HepG2 (cell line): ENCODE results near the gene MAFF. TPM values are rescaled to one million over a fixed set of nuclear protein-coding genes. Genes with fewer than 3 reads are reported as not detected.

Experiments
- AKNA ChIP-seq: sonication (generic); formaldehyde crosslinking; IDR thresholded peaks from 2 replicates; pipeline ENCODE4 v1.4.0; 2020; ENCODE audit warnings: missing genetic modification reagents, borderline replicate concordance
- ATF7-NPFF ChIP-seq: sonication (generic); formaldehyde crosslinking; IDR thresholded peaks from 2 replicates; pipeline ENCODE4 v1.8.1; 2023; ENCODE audit warnings: mild to moderate bottlenecking, low read depth, missing genetic modification reagents, moderate library complexity
- BRD4 ChIP-seq: sonication (generic); formaldehyde crosslinking; IDR thresholded peaks from 2 replicates; pipeline ENCODE4 v1.4.0; 2020; ENCODE audit warnings: missing genetic modification reagents
- EZH2 ChIP-seq: conservative IDR thresholded peaks from 2 replicates; pipeline ENCODE4 v1.6.1; 2012; ENCODE audit warnings: mild to moderate bottlenecking, low read depth, low read length, moderate library complexity
- GABPB1 ChIP-seq: IDR thresholded peaks from 2 replicates; pipeline ENCODE4 v1.6.1; 2016; ENCODE audit warnings: mild to moderate bottlenecking, missing genetic modification reagents, moderate library complexity, missing compliant biosample characterization
- HDAC6 ChIP-seq: fragments of 200-600 bp; sonication (generic); IDR thresholded peaks from 2 replicates; pipeline ENCODE4 v1.7.0; 2017; ENCODE audit warnings: mild to moderate bottlenecking, antibody characterized with exemption, low read length, low read depth
- HIC2 ChIP-seq: sonication (generic); formaldehyde crosslinking; IDR thresholded peaks from 2 replicates; pipeline ENCODE4 v1.9.0; 2022; ENCODE audit warnings: low read depth, missing genetic modification reagents
- JDP2 ChIP-seq: sonication (generic); formaldehyde crosslinking; IDR thresholded peaks from 2 replicates; pipeline ENCODE4 v1.8.1; 2022; ENCODE audit warnings: missing genetic modification reagents, borderline replicate concordance
- KLF9 ChIP-seq: IDR thresholded peaks from 2 replicates; pipeline ENCODE4 v1.6.1; 2016; ENCODE audit warnings: low read depth
- LCORL ChIP-seq, 2 experiments: fragments of 450-650 bp in 1 of 2; sonication (generic) in 1 of 2; formaldehyde crosslinking in 1 of 2; IDR thresholded peaks; 2 replicates each; pipeline versions ENCODE4 v1.5.0 to v1.6.1; 2017 to 2020; ENCODE audit warnings: antibody characterized with exemption in 1 of 2, missing genetic modification reagents in 1 of 2
- MAF1 ChIP-seq: sonication (generic); formaldehyde crosslinking; IDR thresholded peaks from 2 replicates; pipeline ENCODE4 v1.5.0; 2020; ENCODE audit warnings: missing genetic modification reagents, borderline replicate concordance
- MYPOP ChIP-seq: sonication (generic); formaldehyde crosslinking; IDR thresholded peaks from 2 replicates; pipeline ENCODE4 v1.8.1; 2023; ENCODE audit warnings: mild to moderate bottlenecking, moderate library complexity, missing genetic modification reagents
- THAP11 ChIP-seq: IDR thresholded peaks from 2 replicates; pipeline ENCODE4 v1.6.1; 2016; ENCODE audit warnings: missing biosample characterization, missing genetic modification reagents
- ZBTB7B ChIP-seq: sonication (generic); formaldehyde crosslinking; IDR thresholded peaks from 2 replicates; pipeline ENCODE4 v1.4.0; 2020; ENCODE audit warnings: missing genetic modification reagents
- ZEB1 ChIP-seq: IDR thresholded peaks from 2 replicates; pipeline ENCODE4 v1.6.1; 2012; ENCODE audit warnings: mild to moderate bottlenecking, low read depth, inconsistent platforms; ENCODE audit not compliant: insufficient replicate concordance
- ZFP36L2 ChIP-seq: sonication (generic); formaldehyde crosslinking; IDR thresholded peaks from 2 replicates; pipeline ENCODE4 v1.4.0; 2020; ENCODE audit warnings: missing genetic modification reagents
- ZNF205 ChIP-seq: IDR thresholded peaks from 2 replicates; pipeline ENCODE4 v1.6.1; 2018; ENCODE audit warnings: missing biosample characterization, missing genetic modification reagents
- ZNF430 ChIP-seq: sonication (generic); formaldehyde crosslinking; IDR thresholded peaks from 2 replicates; pipeline ENCODE4 v1.9.0; 2021; ENCODE audit warnings: mild to moderate bottlenecking, missing genetic modification reagents
- ZNF513 ChIP-seq: sonication (generic); formaldehyde crosslinking; conservative IDR thresholded peaks from 2 replicates; pipeline ENCODE4 v1.5.0; 2020; ENCODE audit warnings: missing genetic modification reagents
- polyA plus RNA-seq, 8 experiments: library from polyadenylated mRNA; depleted of rRNA in 3 of 8; stranded (reverse) in 7 of 8; unstranded in 1 of 8; fragments of >200 nt; fragmentation: Illumina TruSeq in 4 of 8; extraction: Trizol in 4 of 8; gene quantifications; 2 replicates each; pipeline versions ENCODE4 v1.2.1 to v1.2.3, GENCODE V29; 2011 to 2016; ENCODE audit warnings: low read depth in 4 of 8, missing spikeins in 1 of 8, mixed read lengths in 1 of 8; ENCODE audit not compliant: insufficient read depth in 1 of 8
- total RNA-seq, 5 experiments: library from RNA; depleted of rRNA; stranded (reverse); fragments of >200 nt; fragmentation: Illumina TruSeq; extraction: Trizol; gene quantifications; 2 replicates each; pipeline ENCODE4 v1.2.3, GENCODE V29; 2016; ENCODE audit warnings: low read depth in 1 of 5

MAFF gene
- total and polyA plus RNA-seq, 2 of the 13 experiments (the other 11 are each of a cell fraction or from before 2014, with no cell fraction given), result 5.4 to 14.3 TPM

GRCh38 chr22:38260761-38261681 is 59.2 kb downstream of the MAFF start (continued):
- TF ChIP-seq HIC2 (CRISPR knock-in tag) (no peak), AKNA (CRISPR knock-in tag) (no peak), ZBTB7B (peak; percentile 58; the same call in 1 of the 2 replicates), ZNF205 (CRISPR knock-in tag) (no peak), MAF1 (CRISPR knock-in tag) (no peak), ZNF430 (CRISPR knock-in tag) (no peak), LCORL (IDR thresholded peaks at IDR 0.05) (no peak), LCORL (CRISPR knock-in tag; IDR thresholded peaks at IDR 0.05) (no peak; the same call in 1 of the 2 replicates), HDAC6 (no peak), ZNF513 (no peak), BRD4 (CRISPR knock-in tag) (no peak), ZFP36L2 (CRISPR knock-in tag) (no peak), ATF7-NPFF (no peak), EZH2 (no peak), KLF9 (CRISPR knock-in tag) (no peak), GABPB1 (no peak), JDP2 (CRISPR knock-in tag) (no peak), THAP11 (CRISPR knock-in tag) (no peak), ZEB1 (no peak), MYPOP (CRISPR knock-in tag) (no peak)
